ENCODE data around the gene DHRSX. TPM values are rescaled to one million over a fixed set of nuclear protein-coding genes. Genes with fewer than 3 reads are reported as not detected.

The DHRSX gene
- total RNA-seq, 1 donor from 2014 or later: 31.8 TPM

- no peaks in the 10 kb centered on the region for H3K79me2 ChIP-seq (ENCODE audit: low read depth)
- no peak for TF ChIP-seq CTCF (IDR thresholded peaks at IDR 0.05)
- TF ChIP-seq EZH2 (IDR thresholded peaks at IDR 0.05): no peak
- no peak for TF ChIP-seq EZH2phosphoT487 (IDR thresholded peaks at IDR 0.05)
- Mint-ChIP-seq H3K36me3 (peaks cover 27% of the 10 kb centered on the region), H3K4me1 (peaks cover 24% of the 10 kb centered on the region), H3K27me3 (ENCODE audit: insufficient read depth, low read depth) (peaks cover 3% of the 10 kb centered on the region), H3K4me3 (no peak overlapping the region), H3K27ac (peak overlapping the region; percentile 50), H3K9me3 (peaks cover 12% of the 10 kb centered on the region)
- no peak overlapping the region for H3K27ac ChIP-seq
- no peaks in the 10 kb centered on the region for H4K20me1 ChIP-seq (ENCODE audit: low read depth)
- H3K4me1 ChIP-seq: peaks cover 7% of the 10 kb centered on the region
- no peak overlapping the region for H3K4me2 ChIP-seq
- H3K27me3 ChIP-seq: no peaks in the 10 kb centered on the region
- no peak for DNase-seq (ENCODE audit: low spot score)
- no peak overlapping the region for H3K4me3 ChIP-seq
- H3K9me3 ChIP-seq (ENCODE audit: low read depth): no peaks in the 10 kb centered on the region
- H3F3A ChIP-seq (ENCODE audit: low read depth): no peaks in the 10 kb centered on the region
- no peak overlapping the region for H3K9ac ChIP-seq
- H3K36me3 ChIP-seq: no peaks in the 10 kb centered on the region
- H2AFZ ChIP-seq (replicated peaks): no peak overlapping the region
Observed at GRCh38 chrX:2237976-2238375, 262.8 kb downstream of the DHRSX start.

- Mint-ChIP-seq H3K4me3 (no peak overlapping the region), H3K27ac (peak overlapping the region; percentile 31), H3K4me1 (peaks cover 44% of the 10 kb centered on the region), H3K9me3 (peaks cover 9% of the 10 kb centered on the region), H3K36me3 (peaks cover 18% of the 10 kb centered on the region), H3K27me3 (ENCODE audit: insufficient read depth, low read depth) (no peaks in the 10 kb centered on the region)
- Histone ChIP-seq H3K27ac (no peak overlapping the region), H3K4me1 (peaks cover 11% of the 10 kb centered on the region), H2AFZ (replicated peaks) (no peak overlapping the region), H3K9ac (no peak overlapping the region), H3K4me2 (no peak overlapping the region), H3F3A (ENCODE audit: low read depth) (peaks cover 11% of the 10 kb centered on the region), H4K20me1 (ENCODE audit: low read depth) (no peaks in the 10 kb centered on the region), H3K9me3 (ENCODE audit: low read depth) (no peaks in the 10 kb centered on the region), H3K27me3 (no peaks in the 10 kb centered on the region), H3K4me3 (no peak overlapping the region), H3K36me3 (no peaks in the 10 kb centered on the region), H3K79me2 (ENCODE audit: low read depth) (no peaks in the 10 kb centered on the region)
- no peak for DNase-seq (ENCODE audit: low spot score)
- no peak for TF ChIP-seq CTCF (IDR thresholded peaks at IDR 0.05)
Observed at GRCh38 chrX:2231570-2232192, 269.1 kb downstream of the DHRSX start.

- Mint-ChIP-seq H3K4me1 (peaks cover 44% of the 10 kb centered on the region), H3K9me3 (peaks cover 9% of the 10 kb centered on the region), H3K27me3 (ENCODE audit: insufficient read depth, low read depth) (no peaks in the 10 kb centered on the region), H3K36me3 (peaks cover 20% of the 10 kb centered on the region), H3K27ac (peak overlapping the region; percentile 58), H3K4me3 (no peak overlapping the region)
- no peak for DNase-seq (ENCODE audit: low spot score)
- H2AFZ ChIP-seq (replicated peaks): no peak overlapping the region
- peaks cover 11% of the 10 kb centered on the region for H3K4me1 ChIP-seq
- no peak overlapping the region for H3K9ac ChIP-seq
- no peaks in the 10 kb centered on the region for H3K79me2 ChIP-seq (ENCODE audit: low read depth)
- H3K4me2 ChIP-seq: no peak overlapping the region
- no peak overlapping the region for H3K4me3 ChIP-seq
- H3K27me3 ChIP-seq: no peaks in the 10 kb centered on the region
- H3K36me3 ChIP-seq: no peaks in the 10 kb centered on the region
- no peak for TF ChIP-seq EZH2phosphoT487 (IDR thresholded peaks at IDR 0.05)
- no peak for TF ChIP-seq EZH2 (IDR thresholded peaks at IDR 0.05)
- no peak for TF ChIP-seq CTCF (IDR thresholded peaks at IDR 0.05)
- no peaks in the 10 kb centered on the region for H4K20me1 ChIP-seq (ENCODE audit: low read depth)
- H3K27ac ChIP-seq: no peak overlapping the region
- peaks cover 11% of the 10 kb centered on the region for H3F3A ChIP-seq (ENCODE audit: low read depth)
- no peaks in the 10 kb centered on the region for H3K9me3 ChIP-seq (ENCODE audit: low read depth)
Observed at GRCh38 chrX:2230457-2230856, 270.3 kb downstream of the DHRSX start.

All from neural progenitor cell (in vitro differentiated cells).